ENCODE results near the gene INA. TPM values are rescaled to one million over a fixed set of nuclear protein-coding genes. Genes with fewer than 3 reads are reported as not detected.

The INA gene
- total and polyA plus RNA-seq, 2 experiments from 2014 or later = 10.0 to 25.1 TPM

- TF ChIP-seq ZNF462 (CRISPR knock-in tag; IDR thresholded peaks at IDR 0.05) = no peak
- TF ChIP-seq STAT1 (IDR thresholded peaks at IDR 0.05; ENCODE audit: unreplicated experiment) = no peak
- no peak for TF ChIP-seq CTCF (conservative IDR thresholded peaks at IDR 0.05; ENCODE audit: low read depth in 2 of 2)
- no peak for TF ChIP-seq CREB1 (CRISPR knock-in tag; IDR thresholded peaks at IDR 0.05; ENCODE audit: low read depth)
- TF ChIP-seq JUNB (IDR thresholded peaks at IDR 0.05; ENCODE audit: unreplicated experiment) = no peak
- TF ChIP-seq EZH2 (IDR thresholded peaks at IDR 0.05; ENCODE audit: low read depth, unreplicated experiment) = no peak
- TF ChIP-seq ZNF114 (CRISPR knock-in tag; IDR thresholded peaks at IDR 0.05) = no peak
These were observed 51.0 kb downstream of the INA start (continued) for GRCh38 chr10:103327906-103328305.

GRCh38 chr10:103333934-103334520 is 57.1 kb downstream of the INA start:
- H3K27me3 ChIP-seq (ENCODE audit: insufficient read depth) = no peaks in the 10 kb centered on the region
- no peaks in the 10 kb centered on the region for H3F3A ChIP-seq (replicated peaks; ENCODE audit: low read depth)
- peaks cover 7% of the 10 kb centered on the region for H3K36me3 ChIP-seq (ENCODE audit: insufficient read depth)
- no peak overlapping the region for H2AFZ ChIP-seq
- Mint-ChIP-seq H3K36me3 (ENCODE audit: low read depth) (peaks cover 50% of the 10 kb centered on the region), H3K9me3 (no peaks in the 10 kb centered on the region), H3K27ac (no peak overlapping the region), H3K4me3 (no peak overlapping the region), H3K4me1 (no peaks in the 10 kb centered on the region), H3K27me3 (ENCODE audit: insufficient read depth, low read depth, poor library complexity) (no peaks in the 10 kb centered on the region)
- no peak overlapping the region for H3K4me3 ChIP-seq
- ATAC-seq (no peak), DNase-seq (ENCODE audit: low spot score) (peak; percentile 39)
- no peaks in the 10 kb centered on the region for H3K9me2 ChIP-seq (ENCODE audit: insufficient read depth)
- no peak overlapping the region for H3K27ac ChIP-seq (ENCODE audit: low read depth)
- TF ChIP-seq REST (IDR thresholded peaks at IDR 0.05; ENCODE audit: unreplicated experiment) (no peak), CTCF (conservative IDR thresholded peaks at IDR 0.05; ENCODE audit: low read depth in 2 of 2) (peak in 1 of 2 experiments; percentile 77; a peak in 3 of 4 replicates)
- no peaks in the 10 kb centered on the region for H3K79me2 ChIP-seq (replicated peaks; ENCODE audit: insufficient read depth)
- no peaks in the 10 kb centered on the region for H3K4me1 ChIP-seq (ENCODE audit: insufficient read depth)
- H3K4me2 ChIP-seq = no peak overlapping the region
- 0 out of 2 replicates have a peak, but pooled peaks cover 2% of the 10 kb centered on the region for H4K20me1 ChIP-seq (replicated peaks; ENCODE audit: insufficient read depth)
